Adrenal gland (tissue), 12 donors: ENCODE results near the gene RAD51AP1. TPM values are rescaled to one million over a fixed set of nuclear protein-coding genes. Genes with fewer than 3 reads are reported as not detected.

Source experiments
- DNase-seq, 7 donors: peaks; one replicate each; pipeline ENCODE4 v3.0.0-alpha.2; 2019 to 2020
- H3K27ac ChIP-seq, 5 donors: fragments of 200-600 bp; sonication (generic) in 4 of 5; 1 replicate in 3 of 5; 2 replicates in 2 of 5; pipeline versions ENCODE4 v1.5.1 to v1.8.0; 2016 to 2020; ENCODE audit warnings: mild to moderate bottlenecking in 1 of 5
- H3K27me3 ChIP-seq: fragments of 200-600 bp; 2 replicates; pipeline ENCODE4 v1.8.0; 2021
- H3K36me3 ChIP-seq, 2 donors: fragments of 200-600 bp; replicated peaks in 1 of 2; 1 replicate in 1 of 2; 2 replicates in 1 of 2; pipeline versions ENCODE4 v1.5.1 to v1.8.0; 2018 to 2022
- H3K4me1 ChIP-seq, 2 donors: fragments of 200-600 bp; replicated peaks in 1 of 2; 1 replicate in 1 of 2; 2 replicates in 1 of 2; pipeline versions ENCODE4 v1.5.1 to v1.8.0; 2018 to 2021
- H3K4me3 ChIP-seq, 4 donors: fragments of 200-600 bp; sonication (generic) in 3 of 4; one replicate each; pipeline ENCODE4 v1.5.1; 2016 to 2018
- H3K9me3 ChIP-seq, 3 donors: fragments of 200-600 bp; sonication (generic) in 1 of 3; replicated peaks in 1 of 3; 1 replicate in 2 of 3; 2 replicates in 1 of 3; pipeline versions ENCODE4 v1.5.1 to v1.8.0; 2016 to 2021
- CTCF ChIP-seq, 6 experiments: fragments of 450-650 bp in 4 of 6; fragments of 200-600 bp in 2 of 6; sonication (generic) in 1 of 6; IDR thresholded peaks; 1 replicate in 5 of 6; 2 replicates in 1 of 6; pipeline versions ENCODE4 v1.5.1 to v1.8.0; 2016 to 2021; ENCODE audit warnings: antibody characterized with exemption in 6 of 6, mild to moderate bottlenecking in 2 of 6, moderate library complexity in 1 of 6
- POLR2A ChIP-seq, 2 donors: fragments of 450-650 bp; IDR thresholded peaks; one replicate each; pipeline ENCODE4 v1.6.1; 2017; ENCODE audit warnings: antibody characterized with exemption in 2 of 2, mild to moderate bottlenecking in 2 of 2, moderate library complexity in 1 of 2
- WGBS, 4 donors: extraction: QIAGEN DNeasy Blood & Tissue Kit in 2 of 4; methylation state at CpG; one replicate each; pipeline versions ENCODE4 v1.1.5 to v1.1.7; 2013 to 2017; 5-methylcytosine and 5-hydroxymethylcytosine counted together
- intact Hi-C, 2 donors: fragments of 100-400 bp; cut with DNase I; formaldehyde crosslinking; loops; one replicate each; pipeline versions ENCODE4 v1.14.1 to v1.15.0; 2022 to 2023
- polyA plus RNA-seq, 3 donors: library from polyadenylated mRNA; stranded (reverse); fragments of 200-250 nt in 2 of 3; fragments of 350-450 nt in 1 of 3; fragmentation: Illumina TruSeq in 1 of 3; extraction: RNeasy Lipid Tissue Mini Kit (QIAGEN cat#74804) in 1 of 3; gene quantifications; one replicate each; pipeline ENCODE4 v1.2.3, GENCODE V29; 2013 to 2014
- total RNA-seq, 9 donors: library from RNA; depleted of rRNA in 4 of 9; stranded (reverse); fragments of >200 nt in 4 of 9; fragments of 120-200 nt in 1 of 9; fragmentation: NEBNext Ultra II Directional in 1 of 9; extraction: Animal tissue kit (Norgen Biotek cat#: 25700) in 1 of 9; gene quantifications; one replicate each; pipeline versions ENCODE4 v1.1.0 to v1.2.4, GENCODE V29; 2013 to 2023
- donor health status: healthy with polysubstance abuse.
- donor health status: Bipolar disorder and iron deficiency.
- donor health status: DM: yes; HTN: yes; CAD: no.
- donor health status: DM: no; HTN: no; CAD: no.
- donor health status: DM: no; HTN: no; CAD: no.
- donor health status: DM: yes; HTN: yes; CAD: no.

The RAD51AP1 gene
- total and polyA plus RNA-seq, 12 donors, result 0.55 to 12.1 (median 1.9) TPM; not detected in 1

- no peak overlapping the region for H3K4me3 ChIP-seq
- intact Hi-C loops, result no loop called here
- DNase-seq, result no peak
- H3K9me3 ChIP-seq, result no peaks in the 10 kb centered on the region
- no peak overlapping the region for H3K27ac ChIP-seq
- H3K4me1 ChIP-seq, result no peaks in the 10 kb centered on the region
- TF ChIP-seq POLR2A (IDR thresholded peaks at IDR 0.05) (no peak), CTCF (IDR thresholded peaks at IDR 0.05) (no peak)
- H3K27me3 ChIP-seq, result no peaks in the 10 kb centered on the region
- 82 to 95% (median 84%) methylated on average over 5 to 6 of the region's 6 CpGs for WGBS, 4 donors
- H3K36me3 ChIP-seq, result no peaks in the 10 kb centered on the region
Measured at GRCh38 chr12:4584281-4584680, 45.6 kb downstream of the RAD51AP1 start.

- intact Hi-C loops, result no loop called here
- no peak for TF ChIP-seq CTCF (IDR thresholded peaks at IDR 0.05)
- TF ChIP-seq POLR2A (IDR thresholded peaks at IDR 0.05), result no peak
- DNase-seq, result no peak
- Histone ChIP-seq H3K27ac (no peak overlapping the region), H3K27me3 (no peaks in the 10 kb centered on the region), H3K9me3 (no peaks in the 10 kb centered on the region), H3K4me1 (no peaks in the 10 kb centered on the region), H3K4me3 (no peak overlapping the region), H3K36me3 (no peaks in the 10 kb centered on the region)
- WGBS, 4 donors, result 71 to 85% (median 78%) methylated on average over 4 to 7 of the region's 7 CpGs
Measured at GRCh38 chr12:4584896-4585295, 46.2 kb downstream of the RAD51AP1 start.

DNA sequence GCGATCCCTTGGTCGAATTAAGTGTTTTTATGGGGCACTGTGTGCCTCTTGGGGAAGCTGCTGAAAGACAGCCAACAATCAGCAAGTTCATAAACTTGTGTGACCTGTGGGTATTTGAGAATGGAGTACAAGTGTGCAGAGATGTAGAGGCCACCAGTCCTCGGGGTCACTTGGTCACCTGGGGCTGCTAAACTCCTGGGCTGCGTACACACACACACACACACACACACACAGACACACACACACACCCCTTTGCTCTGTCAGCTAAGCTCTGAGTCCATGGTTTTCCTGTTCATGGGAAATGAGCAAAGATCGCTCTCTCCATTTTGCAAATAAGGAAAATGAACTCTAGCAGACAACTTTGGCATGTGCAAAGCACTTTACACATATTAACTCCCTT lies 47.8 kb downstream of the RAD51AP1 start:
- Histone ChIP-seq H3K36me3 (no peaks in the 10 kb centered on the region), H3K4me3 (no peak overlapping the region), H3K27me3 (no peaks in the 10 kb centered on the region), H3K4me1 (no peaks in the 10 kb centered on the region), H3K9me3 (no peaks in the 10 kb centered on the region), H3K27ac (no peak overlapping the region)
- TF ChIP-seq CTCF (IDR thresholded peaks at IDR 0.05), result no peak
- no peak for TF ChIP-seq POLR2A (IDR thresholded peaks at IDR 0.05)
- intact Hi-C loops, result no loop called here
- DNase-seq, result no peak
- WGBS, 4 donors, result 59 to 62% (median 61%) methylated on average over 4 to 5 of the region's 5 CpGs

- Histone ChIP-seq H3K36me3 (no peaks in the 10 kb centered on the region), H3K27me3 (no peaks in the 10 kb centered on the region), H3K9me3 (no peaks in the 10 kb centered on the region), H3K4me1 (no peaks in the 10 kb centered on the region), H3K4me3 (no peak overlapping the region), H3K27ac (no peak overlapping the region)
- TF ChIP-seq POLR2A (IDR thresholded peaks at IDR 0.05) (no peak), CTCF (IDR thresholded peaks at IDR 0.05) (no peak)
- WGBS, 4 donors, result 47 to 61% (median 53%) methylated on average over 8 to 9 of the region's 9 CpGs
- DNase-seq, result no peak
- intact Hi-C loops, result no loop called here
Measured at GRCh38 chr12:4587108-4587507, 48.4 kb downstream of the RAD51AP1 start.
